CD4-positive, alpha-beta T cell treated with Interleukin-21 for 1 hour (primary cell): ENCODE results near the gene SLC22A2.

Experiments used
- DNase-seq: peaks from one replicate; pipeline ENCODE4 v3.0.0-alpha.2; 2020

SLC22A2 gene

DNA sequence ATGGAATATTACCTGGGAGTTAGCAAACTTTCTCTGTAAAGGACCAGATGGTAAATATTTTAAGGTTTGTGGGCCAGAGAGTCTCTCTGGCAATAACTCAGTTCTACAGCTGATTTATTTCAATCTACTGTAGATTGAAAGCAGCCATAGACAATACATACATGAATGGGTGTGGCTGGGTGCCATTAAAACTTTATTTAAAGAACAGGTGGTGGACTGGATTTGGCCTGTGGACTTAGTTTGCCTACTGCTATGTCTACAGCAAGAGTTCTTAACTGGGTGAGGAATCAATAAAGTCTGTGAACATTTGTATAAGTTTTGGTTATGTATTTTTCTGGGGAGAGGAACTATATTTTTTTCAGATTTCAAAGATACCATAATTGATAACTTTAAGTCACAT, 55.1 kb downstream of the SLC22A2 start:
- no peak for DNase-seq

DNA sequence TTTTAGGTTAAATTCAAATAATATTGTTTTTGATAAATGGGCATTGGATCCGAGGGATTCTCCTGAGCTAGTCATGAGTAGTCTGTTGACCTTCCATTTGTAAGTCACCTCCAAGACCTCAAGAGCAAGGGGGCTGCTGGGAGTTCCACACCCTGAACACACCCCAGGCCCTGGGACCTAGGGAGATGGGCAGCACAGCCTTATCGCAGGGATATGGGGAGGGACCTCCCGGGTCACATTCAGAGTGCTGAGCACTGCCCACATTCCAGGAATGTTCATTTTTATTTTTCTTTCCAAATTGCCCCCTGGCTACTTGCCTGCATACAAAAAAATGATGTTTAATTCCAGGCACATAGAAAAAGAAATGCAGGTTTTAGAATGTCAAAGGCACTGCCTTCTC, 55.5 kb downstream of the SLC22A2 start:
- DNase-seq = no peak

DNA sequence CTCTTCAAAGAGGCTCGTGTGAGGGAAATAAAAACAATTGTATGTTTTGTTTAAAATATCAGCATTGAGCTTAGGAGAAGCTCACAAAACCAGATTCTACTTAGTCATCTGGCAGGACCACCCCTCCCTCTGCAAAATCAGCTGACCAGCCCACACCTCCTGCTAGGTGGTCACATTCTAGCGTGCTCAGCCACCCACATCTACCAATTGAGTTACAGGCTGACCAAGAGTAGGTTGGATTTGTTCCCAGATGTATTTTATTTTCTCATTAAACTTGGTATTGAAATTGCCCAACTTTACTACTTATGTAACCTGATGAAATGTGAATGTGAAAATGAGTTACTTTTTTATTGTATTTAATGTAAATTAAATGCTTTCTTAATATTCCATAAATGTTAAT, 56.2 kb downstream of the SLC22A2 start:
- no peak for DNase-seq

DNA sequence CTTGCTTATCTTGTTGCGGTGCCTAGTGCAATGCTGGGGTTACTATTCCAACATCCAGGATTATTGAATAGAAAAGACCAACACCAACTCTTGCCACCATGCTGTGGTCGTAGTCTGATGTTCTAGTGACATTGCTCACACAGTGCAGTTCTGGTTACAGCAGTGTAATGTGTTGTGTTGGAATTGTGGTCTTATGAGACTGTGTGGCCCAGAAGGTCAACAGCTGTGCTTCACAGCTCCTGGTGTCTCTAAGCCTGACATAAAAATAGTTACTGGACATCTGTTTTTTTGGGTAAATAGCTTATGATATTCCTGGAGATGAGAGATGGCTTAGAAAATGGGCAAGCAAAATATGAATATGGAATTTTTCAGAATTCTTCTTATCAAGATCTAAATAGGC, 57.6 kb downstream of the SLC22A2 start:
- no peak for DNase-seq

DNA sequence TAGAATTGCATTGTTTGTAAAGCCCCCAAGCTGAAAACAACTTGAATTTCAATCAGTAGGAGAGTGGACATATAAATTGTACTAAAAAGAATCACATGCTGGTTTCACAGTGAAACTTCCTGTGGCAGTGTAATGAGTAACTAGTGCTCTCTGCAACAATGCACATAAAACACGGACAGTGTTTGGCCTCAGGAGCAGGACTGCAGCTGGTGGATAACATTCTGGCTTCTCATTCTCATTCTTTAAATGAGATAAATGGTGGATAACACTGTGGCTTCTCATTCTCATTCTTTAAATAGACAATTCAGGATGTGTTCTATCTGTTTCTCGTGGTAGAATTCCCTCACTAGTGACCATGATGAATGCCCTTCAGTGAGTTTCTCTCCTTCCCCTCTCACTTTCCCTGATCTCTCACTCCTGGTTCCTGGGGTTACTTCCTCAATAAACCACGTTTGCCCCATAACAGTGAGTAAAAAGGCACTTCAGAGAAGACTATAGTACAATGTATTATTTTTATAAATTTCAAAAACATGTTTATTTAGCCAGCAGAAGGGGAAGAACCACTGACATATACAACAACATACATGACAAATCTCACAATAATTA, 59.9 kb downstream of the SLC22A2 start:
- no peak for DNase-seq

DNA sequence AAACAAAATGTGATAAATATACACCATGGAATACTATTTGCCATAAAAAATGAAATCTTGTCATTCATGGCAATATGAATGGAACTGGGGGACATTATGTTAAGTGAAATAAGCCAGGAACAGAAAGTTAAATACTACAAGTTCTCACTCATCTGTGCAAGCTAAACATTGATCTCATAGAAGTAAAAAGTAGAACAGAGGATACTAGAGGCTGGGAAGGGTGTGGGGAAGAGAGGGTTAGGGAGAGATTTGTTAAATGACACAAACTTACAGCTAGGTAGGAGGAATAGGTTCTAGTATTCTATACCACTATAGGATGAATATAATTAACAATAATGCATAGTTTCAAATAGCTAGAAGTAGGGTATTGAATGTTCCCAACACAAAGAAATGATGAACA, 61.0 kb downstream of the SLC22A2 start:
- DNase-seq = no peak

DNA sequence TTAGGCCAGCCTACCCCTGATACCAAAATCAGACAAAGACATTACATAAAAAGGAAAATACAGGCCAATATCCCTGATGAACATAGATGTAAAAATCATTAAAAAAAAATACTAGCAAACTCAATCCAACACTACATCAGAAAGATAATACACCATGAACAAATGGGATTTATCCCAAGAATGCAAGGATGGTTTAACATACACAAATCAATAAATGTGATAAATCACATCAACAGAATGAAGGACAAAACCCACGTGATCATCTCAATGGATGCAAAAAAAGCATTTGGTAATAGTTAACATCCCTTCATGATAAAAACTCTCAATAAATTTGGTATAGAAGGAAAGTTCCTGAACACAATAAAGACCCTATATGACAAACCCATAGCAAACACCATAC, 63.8 kb downstream of the SLC22A2 start:
- no peak for DNase-seq

DNA sequence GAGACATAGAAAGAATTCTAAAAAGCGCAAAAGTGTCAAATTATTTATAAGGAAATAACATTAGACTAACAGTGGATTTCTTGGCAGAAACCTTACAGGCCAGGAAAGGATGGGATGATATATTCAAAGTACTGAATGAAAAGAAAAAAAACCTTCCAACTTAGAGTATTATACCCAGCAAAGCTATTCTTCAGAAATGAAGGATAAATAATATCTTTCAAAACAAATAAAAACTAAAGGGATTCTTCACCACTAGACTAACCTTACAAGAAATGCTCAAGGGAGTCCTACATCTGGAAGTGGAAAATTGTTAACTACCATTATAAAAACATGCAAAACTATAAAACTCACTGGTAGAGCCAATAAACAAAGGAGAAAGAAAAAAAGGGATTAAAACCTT, 65.8 kb downstream of the SLC22A2 start:
- DNase-seq = no peak

DNA sequence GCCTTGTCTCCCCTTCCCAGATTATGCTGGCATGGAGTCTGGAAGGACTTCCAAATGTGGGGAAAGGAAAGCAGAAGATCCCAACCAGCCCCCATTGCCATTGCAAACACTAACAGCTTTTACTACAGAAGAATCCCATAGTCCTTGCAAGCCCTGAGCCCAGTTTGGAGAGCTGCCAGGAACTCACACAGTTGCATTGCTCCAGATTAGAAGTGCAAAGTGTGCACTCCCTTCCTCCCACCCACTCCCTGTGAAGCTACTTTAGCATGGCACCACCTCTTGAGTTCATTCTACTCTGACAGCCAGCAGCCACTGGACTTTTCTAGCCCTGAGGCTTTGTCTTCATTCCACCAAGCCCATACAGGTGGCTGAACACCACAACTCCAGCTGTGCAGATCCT, 67.6 kb downstream of the SLC22A2 start:
- no peak for DNase-seq

DNA sequence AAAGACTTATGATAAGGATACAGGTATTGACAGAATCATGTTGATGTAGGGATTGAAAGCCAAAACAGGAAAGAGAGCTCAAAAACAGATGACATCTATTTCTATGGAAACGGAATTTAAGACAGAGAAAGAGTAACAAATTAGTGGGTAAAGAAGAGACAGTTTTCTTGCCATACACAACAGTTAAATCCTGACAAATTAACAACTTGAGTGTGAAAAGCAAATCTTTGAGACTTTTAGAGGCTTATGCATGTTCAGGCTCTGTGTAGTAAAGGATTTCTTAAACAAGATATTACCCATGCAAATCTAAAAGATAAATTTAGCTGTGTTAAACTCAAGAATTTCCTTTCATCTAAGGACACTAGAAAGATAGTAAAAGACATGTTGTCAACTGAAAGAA, 68.5 kb downstream of the SLC22A2 start:
- no peak for DNase-seq

DNA sequence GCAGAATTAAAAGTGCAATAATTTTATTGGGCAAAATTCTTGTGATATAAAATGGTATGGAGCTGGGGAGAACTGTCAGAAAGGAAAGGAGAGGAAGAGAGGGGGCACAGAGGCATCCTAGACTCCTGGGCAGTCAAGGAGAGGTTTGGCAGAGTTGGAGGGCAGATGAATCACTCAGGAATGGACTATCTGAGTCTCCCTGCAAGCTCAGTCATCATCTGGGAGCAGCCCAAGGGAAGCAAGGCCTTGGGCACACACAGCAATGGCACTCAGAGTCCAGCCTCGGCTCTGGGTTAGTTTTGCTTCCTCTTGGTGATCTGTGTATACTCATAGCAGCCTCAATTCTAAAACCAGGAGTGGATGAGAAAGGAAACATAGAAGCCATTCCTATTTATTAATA, 69.8 kb downstream of the SLC22A2 start:
- no peak for DNase-seq

DNA sequence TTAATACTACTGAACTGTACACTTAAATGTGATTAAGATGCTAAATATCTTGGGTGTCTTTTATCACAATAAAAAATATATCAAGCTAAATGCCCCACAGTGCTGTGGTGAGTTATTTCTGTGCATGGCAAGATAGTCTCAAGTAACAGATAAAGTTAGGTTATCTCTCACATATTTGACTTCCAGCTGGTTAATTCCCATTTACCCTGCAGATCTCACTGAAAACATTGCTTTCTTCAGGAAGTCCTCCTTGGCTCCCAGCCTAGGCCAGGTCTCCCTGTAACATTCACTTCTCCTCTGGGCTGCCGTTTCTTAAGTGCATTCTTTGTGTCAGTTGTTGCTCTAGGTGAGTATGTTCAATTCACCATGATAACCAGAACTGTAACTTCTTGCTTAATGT, 77.9 kb downstream of the SLC22A2 start:
- no peak for DNase-seq

DNA sequence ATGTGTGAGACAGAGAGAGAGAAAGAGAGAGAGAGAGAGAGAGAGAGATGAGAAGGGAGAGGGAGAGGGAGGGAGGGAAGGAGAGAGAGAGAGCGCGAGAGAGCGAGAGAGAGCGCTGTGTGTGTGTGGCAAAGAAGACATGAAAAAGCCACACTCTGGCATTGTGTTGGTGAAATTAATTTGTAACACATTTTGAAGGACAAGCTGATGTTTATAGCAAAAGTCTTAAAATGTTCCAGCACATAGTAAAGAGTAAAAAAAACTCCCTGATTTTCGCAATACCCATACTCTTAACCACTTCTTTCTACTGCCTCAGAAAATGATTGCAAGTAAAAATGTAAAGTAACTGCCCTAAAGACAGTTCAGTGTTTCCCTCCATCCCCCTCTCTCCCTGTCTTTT, 80.3 kb downstream of the SLC22A2 start:
- DNase-seq = no peak

DNA sequence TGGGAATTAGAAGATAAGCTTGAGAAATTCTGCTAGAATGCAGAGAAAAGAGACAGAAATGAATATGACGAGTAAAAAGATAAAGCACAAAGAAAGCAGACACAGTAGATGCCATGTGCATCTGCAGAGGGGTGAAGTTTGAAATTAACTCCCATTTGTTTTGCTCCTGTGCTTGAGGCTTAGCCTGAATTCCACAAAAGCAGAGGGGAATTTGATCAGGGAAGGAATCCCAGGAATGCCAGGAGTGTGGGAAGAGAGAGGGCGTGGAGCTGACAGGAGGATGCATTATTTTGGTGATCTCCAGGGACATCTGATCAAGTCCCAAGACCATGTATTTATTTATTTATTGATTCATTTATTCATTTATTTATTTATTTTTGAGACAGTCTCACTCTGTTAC, 81.4 kb downstream of the SLC22A2 start:
- DNase-seq = no peak

DNA sequence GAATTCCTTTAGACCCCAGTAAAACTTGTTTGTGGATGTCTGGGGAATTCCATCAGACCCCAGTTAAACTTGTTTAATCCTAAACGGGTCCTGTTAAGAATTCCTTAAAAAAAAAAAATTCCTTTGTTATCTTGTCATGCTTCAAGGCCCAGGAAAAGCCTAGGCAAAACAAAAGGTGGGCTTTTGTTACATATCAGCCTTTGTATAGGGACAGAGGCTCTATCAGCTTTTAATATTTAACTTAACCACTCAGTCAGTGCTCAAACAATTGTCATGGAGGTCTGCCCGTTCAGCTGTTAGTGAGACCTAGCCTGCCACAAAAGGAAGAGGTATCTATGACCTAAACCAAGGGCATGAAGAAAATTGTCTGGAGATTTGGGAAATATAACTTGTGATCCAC, 83.9 kb downstream of the SLC22A2 start:
- DNase-seq = no peak

DNA sequence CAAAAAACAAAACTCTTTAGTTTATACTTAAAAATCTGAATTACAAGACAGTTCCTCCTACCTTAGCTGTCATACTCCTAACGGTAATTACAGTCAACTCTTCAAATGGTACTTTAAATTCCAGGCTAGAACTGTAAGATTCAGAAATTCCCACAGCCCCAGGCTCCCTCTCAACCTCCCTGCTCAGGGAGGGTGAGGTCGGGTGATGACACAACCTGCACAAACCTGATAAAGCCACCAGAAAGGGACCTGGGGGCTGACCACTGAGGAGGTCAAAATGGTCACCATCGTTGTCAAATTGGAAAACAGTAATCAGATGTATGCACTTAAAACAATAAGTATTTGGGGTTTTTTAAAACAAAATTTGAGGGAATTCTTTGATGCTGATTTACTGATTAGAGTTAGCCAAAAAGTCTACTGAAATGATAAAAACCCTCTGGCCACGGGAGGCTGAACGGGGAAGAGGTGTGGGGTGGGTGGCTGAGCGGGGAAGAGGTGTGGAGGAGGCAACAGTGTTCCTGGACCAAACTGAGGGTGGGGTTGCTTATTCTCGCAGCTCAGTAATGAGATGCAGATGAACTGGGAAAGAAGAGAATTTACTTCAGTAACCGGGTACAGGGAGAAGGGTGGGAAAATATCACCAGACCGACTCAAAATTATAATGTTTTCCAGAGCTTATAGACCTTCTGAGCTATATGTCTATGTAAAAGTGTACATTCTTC, 84.7 kb downstream of the SLC22A2 start:
- DNase-seq = no peak

DNA sequence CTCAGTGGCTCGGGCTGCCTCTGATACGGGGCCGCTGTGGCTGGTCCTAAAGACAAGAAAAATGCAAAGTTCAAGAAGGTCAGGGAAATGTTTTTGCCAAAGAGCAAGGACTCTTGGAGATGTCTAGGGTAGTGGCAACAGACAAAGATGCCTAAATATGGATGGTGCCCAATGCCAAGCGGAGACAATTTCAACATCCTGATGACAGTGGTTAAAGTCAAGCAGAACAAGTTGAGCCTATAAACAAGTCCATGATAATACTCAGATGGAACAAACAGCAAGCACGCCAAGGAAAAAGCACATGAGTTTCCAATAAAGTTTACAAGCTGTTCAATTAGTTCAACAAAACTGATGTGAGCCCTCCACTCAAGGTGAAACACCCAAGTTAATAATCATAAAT, 85.9 kb downstream of the SLC22A2 start:
- no peak for DNase-seq

DNA sequence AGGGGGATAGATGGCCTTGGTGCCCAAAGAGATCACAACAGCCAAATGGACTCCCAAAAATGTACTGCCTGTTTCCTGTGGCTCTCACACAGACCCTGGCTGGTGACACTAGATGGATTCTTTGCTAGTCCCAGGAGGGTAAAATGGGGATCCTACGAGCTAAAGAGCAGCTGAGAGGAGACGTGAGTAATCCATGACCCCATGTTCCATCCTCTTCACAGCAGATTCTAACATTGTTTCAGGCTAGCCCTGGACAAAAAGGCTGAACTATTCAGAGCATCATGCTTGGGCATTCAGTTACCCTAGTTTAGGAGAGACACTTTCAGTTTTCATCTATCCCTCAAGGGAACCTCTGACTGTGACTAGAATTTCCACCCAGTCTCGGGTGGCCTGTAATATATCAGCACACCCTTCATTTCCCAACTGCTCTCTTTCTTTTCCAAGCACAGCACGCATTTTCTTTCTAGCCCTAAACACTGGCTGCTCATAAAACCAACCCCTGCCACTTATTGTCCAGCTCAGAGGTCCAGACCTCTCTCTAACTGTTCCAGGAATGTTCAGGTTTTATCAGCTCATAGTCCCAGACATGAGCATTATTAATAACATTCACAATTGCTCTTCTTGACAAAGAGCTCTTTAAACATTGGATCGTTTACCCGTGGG, 88.5 kb downstream of the SLC22A2 start:
- DNase-seq = no peak

DNA sequence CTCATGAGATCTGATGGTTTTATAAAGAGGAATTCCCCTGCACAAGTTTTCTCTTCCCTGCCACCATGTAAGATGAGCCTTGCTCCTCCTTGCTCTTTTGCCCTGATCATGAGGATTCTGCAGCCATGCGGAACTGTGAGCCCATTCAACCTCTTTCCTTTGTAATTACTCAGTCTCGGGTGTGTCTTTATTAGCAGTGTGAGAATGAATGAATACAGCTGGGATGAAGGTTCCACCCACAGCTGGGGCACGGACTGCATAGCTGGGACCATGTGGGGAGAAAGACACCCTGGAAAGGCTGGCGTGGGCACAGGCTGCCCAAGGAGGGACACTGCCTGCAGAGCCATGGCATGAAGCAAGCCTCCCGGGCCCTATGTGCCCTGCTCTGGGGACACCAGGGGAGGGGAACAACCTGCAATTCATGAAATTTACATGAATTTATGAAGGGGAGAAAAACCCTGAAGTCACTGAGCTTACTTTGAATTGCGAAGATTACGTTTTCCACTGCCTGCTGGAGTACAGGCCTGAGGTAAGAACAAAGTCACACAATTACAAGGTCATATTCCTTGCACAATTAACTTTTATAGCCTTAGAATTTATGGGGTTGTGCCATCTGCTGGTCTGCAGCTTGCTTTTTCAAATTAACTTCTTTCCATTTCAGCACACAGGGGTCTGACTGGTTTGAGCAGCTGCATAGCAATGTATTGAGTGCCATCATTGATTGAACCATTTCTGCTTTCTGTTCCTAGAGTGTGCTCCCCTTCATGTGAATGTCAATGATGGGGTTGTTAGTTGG, 90.8 kb downstream of the SLC22A2 start:
- DNase-seq = no peak
